GM12873 (cell line): Measurements from ENCODE around the gene RMDN2.

Source experiments
- CTCF ChIP-seq: IDR thresholded peaks from 2 replicates; pipeline ENCODE4 v1.5.1; 2012; ENCODE audit warnings: low read depth, mild to moderate bottlenecking, moderate library complexity, low read length, control low read depth; ENCODE audit not compliant: insufficient read depth; ENCODE audit errors: missing control alignments

RMDN2 gene

GRCh38 chr2:37985333-37985732 is 60.2 kb downstream of the RMDN2 start:
- no peak for TF ChIP-seq CTCF

GRCh38 chr2:37987098-37987775 is 62.1 kb downstream of the RMDN2 start:
- no peak for TF ChIP-seq CTCF

- no peak for TF ChIP-seq CTCF
Observed at GRCh38 chr2:37992601-37993000, 67.5 kb downstream of the RMDN2 start.

- no peak for TF ChIP-seq CTCF
Observed at GRCh38 chr2:37993143-37993542, 68.1 kb downstream of the RMDN2 start.

- TF ChIP-seq CTCF = no peak
Observed at GRCh38 chr2:37997629-37998028, 72.5 kb downstream of the RMDN2 start.

GRCh38 chr2:38000485-38001222 is 75.6 kb downstream of the RMDN2 start:
- no peak for TF ChIP-seq CTCF

GRCh38 chr2:38010995-38011394 is 85.9 kb downstream of the RMDN2 start:
- no peak for TF ChIP-seq CTCF
